NCI-H2029 (cell line): ENCODE data around the gene FOXF1.
A peak's percentile ranks its signal among the peaks of the same experiment; 100 is the strongest.

Experiments
- DNase-seq: peaks from one replicate; lab custom pipeline; 2025; lab: John Stamatoyannopoulos, UW

FOXF1 gene

DNA sequence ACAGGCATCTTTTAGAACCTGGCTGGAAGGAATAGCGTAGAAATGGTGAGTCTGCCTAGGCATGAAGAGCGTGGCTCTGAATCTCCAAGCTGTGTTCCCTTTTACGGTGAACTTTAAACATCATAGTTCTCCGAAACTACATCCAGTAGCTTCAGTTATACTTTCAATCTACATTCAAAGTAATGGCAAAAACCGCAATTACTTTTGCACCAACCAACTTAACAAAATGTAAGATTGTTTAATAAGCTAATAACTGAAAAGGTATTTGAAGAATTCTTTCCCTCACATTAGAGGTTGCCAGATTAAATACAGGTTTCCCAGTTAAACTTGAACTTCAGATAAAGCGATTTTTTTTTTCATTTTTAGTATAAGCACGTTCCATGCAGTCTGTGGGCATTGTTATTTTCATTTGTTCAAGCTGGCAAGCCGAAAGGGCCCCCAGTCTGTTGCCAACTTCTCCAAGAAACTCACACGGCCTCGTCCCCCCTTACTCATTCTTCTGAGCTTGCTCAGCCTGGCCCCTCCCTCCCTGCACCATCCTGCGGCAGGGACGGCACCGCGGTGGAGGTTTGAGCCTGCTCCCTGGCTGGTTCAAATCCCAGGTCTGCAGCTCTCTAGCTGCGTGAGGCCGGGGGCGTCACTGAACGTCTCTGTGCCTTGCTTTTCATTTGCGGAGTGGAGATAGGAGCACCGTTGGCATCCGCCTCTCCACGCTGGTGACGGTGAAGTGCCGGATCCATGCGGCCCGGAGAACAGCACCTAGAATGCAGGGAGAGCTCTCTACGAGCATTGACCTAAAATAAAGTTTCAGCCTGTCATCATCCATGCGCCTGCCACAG, 48.2 kb downstream of the FOXF1 start:
- DNase-seq, result no peak

DNA sequence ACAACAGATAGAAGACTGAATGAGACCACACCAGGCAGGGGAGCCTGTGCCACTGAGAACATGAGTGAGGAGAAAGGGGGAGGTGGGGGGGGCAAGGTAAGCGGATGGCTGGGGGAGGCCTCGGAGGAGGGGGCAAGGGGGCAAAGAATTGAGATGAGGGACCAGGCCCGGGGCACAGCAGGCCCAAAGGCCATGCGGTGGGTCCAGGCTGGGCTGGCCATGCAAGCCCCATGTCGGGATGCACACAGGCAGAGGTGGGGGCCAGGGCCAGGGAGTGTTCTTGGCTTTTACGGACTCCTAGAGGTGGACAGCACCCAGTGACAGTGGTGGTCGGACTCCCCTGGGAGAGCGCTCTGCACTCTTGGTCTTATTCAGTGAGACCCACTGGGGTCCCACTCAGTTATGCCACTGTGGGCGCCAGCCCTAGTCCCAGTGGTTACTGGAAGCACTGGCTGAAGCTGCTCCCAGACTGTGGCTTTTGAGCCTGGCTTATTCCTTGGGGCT, 49.5 kb downstream of the FOXF1 start:
- no peak for DNase-seq

- DNase-seq, result no peak
Measured at GRCh38 chr16:86562356-86562755, 52.0 kb downstream of the FOXF1 start.

DNA sequence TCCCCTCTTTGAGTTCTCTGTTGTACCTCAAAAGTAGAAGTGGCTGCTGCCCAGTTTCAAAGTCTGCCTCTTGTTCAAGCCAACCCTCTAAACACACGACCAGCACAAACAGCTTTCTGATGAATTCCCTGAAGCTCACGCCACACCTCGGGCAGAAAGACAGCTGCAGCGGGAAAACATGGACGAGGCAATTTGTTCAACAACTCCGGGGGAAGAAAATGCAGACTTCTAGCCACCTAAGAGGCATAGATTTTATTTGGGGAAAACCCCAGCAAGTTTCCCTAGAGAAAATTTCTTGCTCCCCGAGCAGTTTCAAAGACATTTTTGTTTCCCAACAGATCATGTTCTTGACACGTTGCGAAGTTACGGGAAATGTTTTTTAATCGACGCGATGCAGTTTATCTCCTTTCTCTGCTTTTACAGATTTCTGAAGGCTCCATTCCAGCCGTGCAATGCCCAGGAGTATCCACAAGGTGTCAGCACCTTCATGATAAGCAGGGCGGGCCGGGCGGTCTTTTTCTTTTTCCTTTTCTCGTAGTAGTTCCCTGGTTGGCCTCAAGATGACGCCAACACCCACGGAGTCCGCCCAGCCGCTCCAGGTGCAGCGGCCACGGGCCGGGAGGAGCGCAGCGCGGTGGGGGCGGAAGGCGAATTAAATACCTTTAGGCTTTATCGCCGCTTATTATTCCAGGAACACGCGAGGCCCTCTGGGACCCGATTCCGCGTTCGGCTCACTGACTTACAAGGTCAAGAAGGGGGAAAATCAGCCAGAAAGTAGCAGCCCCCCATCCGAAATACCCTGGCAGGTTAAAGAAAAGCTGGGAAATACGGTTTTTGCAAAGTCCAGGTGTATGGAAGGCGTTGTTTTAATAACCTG, 53.4 kb downstream of the FOXF1 start:
- peak; percentile 14 for DNase-seq
